ENCODE results near the gene TMEM63B. TPM values are rescaled to one million over a fixed set of nuclear protein-coding genes. Genes with fewer than 3 reads are reported as not detected.
"Not testable (repeated sequence)": the region's sequence is repeated elsewhere in the genome, so short reads cannot be mapped to it uniquely, and the experiment has no call there.

The TMEM63B gene
- total RNA-seq, 1 donor from 2014 or later: 14.0 TPM

GRCh38 chr6:44144536-44144935, 17.2 kb downstream of the TMEM63B start:
- DNase-seq (ENCODE audit: low read depth, low spot score): not testable (repeated sequence)

- no peak for DNase-seq (ENCODE audit: low read depth, low spot score)
These were observed 18.5 kb downstream of the TMEM63B start for GRCh38 chr6:44145839-44146238.

GRCh38 chr6:44146685-44147084, 19.3 kb downstream of the TMEM63B start:
- DNase-seq (ENCODE audit: low read depth, low spot score): no peak

GRCh38 chr6:44147256-44147655, 19.9 kb downstream of the TMEM63B start:
- DNase-seq (ENCODE audit: low read depth, low spot score): no peak

- DNase-seq (ENCODE audit: low read depth, low spot score): no peak
These were observed 21.0 kb downstream of the TMEM63B start for GRCh38 chr6:44148306-44148705.

GRCh38 chr6:44149369-44150012, 22.1 kb downstream of the TMEM63B start:
- DNase-seq (ENCODE audit: low read depth, low spot score): no peak

GRCh38 chr6:44150317-44150917, 23.1 kb downstream of the TMEM63B start:
- no peak for DNase-seq (ENCODE audit: low read depth, low spot score)

- DNase-seq (ENCODE audit: low read depth, low spot score): no peak
These were observed 24.2 kb downstream of the TMEM63B start for GRCh38 chr6:44151348-44152108.

GRCh38 chr6:44152109-44152461, 24.7 kb downstream of the TMEM63B start:
- DNase-seq (ENCODE audit: low read depth, low spot score): no peak

- DNase-seq (ENCODE audit: low read depth, low spot score): no peak
These were observed 25.2 kb downstream of the TMEM63B start for GRCh38 chr6:44152533-44152932.

GRCh38 chr6:44154067-44154466, 26.7 kb downstream of the TMEM63B start:
- no peak for DNase-seq (ENCODE audit: low read depth, low spot score)

- DNase-seq (ENCODE audit: low read depth, low spot score): no peak
These were observed 29.3 kb downstream of the TMEM63B start for GRCh38 chr6:44156494-44157151.

- DNase-seq (ENCODE audit: low read depth, low spot score): no peak
These were observed 29.8 kb downstream of the TMEM63B start for GRCh38 chr6:44157152-44157521.

GRCh38 chr6:44158770-44159228, 31.4 kb downstream of the TMEM63B start, which contains the start of gene CAPN11:
Gene CAPN11, plus strand, starts transcription at chr6:44158820. Its CDS starts 29 bp downstream, at chr6:44158849.
- no peak for DNase-seq (ENCODE audit: low read depth, low spot score)

GRCh38 chr6:44161997-44162338, 34.6 kb downstream of the TMEM63B start:
- no peak for DNase-seq (ENCODE audit: low read depth, low spot score)

- DNase-seq (ENCODE audit: low read depth, low spot score): no peak
These were observed 35.7 kb downstream of the TMEM63B start for GRCh38 chr6:44162876-44163625.

- DNase-seq (ENCODE audit: low read depth, low spot score): no peak
These were observed 38.8 kb downstream of the TMEM63B start for GRCh38 chr6:44166116-44166515.

GRCh38 chr6:44166591-44167184, 39.3 kb downstream of the TMEM63B start:
- DNase-seq (ENCODE audit: low read depth, low spot score): no peak

GRCh38 chr6:44167567-44167966, 40.2 kb downstream of the TMEM63B start:
- no peak for DNase-seq (ENCODE audit: low read depth, low spot score)

GRCh38 chr6:44169154-44169553, 41.8 kb downstream of the TMEM63B start:
- no peak for DNase-seq (ENCODE audit: low read depth, low spot score)

Measured in pulmonary artery endothelial cell (primary cell).